GM12875 (cell line): ENCODE results near the gene COA8.

Source experiments
- H3K4me3 ChIP-seq: one replicate; pipeline ENCODE4 v1.5.1; 2011; ENCODE audit warnings: low read depth, low read length, control low read depth
- CTCF ChIP-seq: IDR thresholded peaks from 2 replicates; pipeline ENCODE4 v1.5.1; 2011; ENCODE audit warnings: low read depth, mild to moderate bottlenecking, control low read depth, inconsistent platforms, low read length, moderate library complexity, borderline replicate concordance; ENCODE audit not compliant: insufficient read depth

COA8 gene

DNA sequence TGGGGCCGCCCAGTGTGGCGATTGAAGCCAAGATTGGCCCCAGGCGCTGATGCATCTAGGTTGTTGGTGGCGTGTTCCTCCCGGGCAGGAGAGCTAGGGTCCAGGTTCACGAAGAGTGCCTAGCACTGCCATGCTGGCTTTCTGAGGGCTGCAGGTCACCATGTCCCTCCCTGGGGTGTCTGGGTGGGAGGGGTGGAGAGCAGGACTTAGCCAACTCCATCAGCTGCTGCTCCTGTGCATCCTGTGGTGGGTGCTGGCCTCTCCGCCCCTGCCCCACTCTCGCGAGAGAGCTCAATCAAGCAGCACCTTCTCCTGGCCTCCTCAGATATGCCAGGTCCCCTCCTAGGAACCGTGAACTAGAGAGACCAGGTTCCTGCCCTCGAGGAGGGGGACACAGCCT, 31.9 kb upstream of the COA8 start:
- no peak overlapping the region for H3K4me3 ChIP-seq
- no peak for TF ChIP-seq CTCF

GRCh38 chr14:103531421-103532215, 31.1 kb upstream of the COA8 start:
- H3K4me3 ChIP-seq, result no peak overlapping the region
- TF ChIP-seq CTCF, result no peak

DNA sequence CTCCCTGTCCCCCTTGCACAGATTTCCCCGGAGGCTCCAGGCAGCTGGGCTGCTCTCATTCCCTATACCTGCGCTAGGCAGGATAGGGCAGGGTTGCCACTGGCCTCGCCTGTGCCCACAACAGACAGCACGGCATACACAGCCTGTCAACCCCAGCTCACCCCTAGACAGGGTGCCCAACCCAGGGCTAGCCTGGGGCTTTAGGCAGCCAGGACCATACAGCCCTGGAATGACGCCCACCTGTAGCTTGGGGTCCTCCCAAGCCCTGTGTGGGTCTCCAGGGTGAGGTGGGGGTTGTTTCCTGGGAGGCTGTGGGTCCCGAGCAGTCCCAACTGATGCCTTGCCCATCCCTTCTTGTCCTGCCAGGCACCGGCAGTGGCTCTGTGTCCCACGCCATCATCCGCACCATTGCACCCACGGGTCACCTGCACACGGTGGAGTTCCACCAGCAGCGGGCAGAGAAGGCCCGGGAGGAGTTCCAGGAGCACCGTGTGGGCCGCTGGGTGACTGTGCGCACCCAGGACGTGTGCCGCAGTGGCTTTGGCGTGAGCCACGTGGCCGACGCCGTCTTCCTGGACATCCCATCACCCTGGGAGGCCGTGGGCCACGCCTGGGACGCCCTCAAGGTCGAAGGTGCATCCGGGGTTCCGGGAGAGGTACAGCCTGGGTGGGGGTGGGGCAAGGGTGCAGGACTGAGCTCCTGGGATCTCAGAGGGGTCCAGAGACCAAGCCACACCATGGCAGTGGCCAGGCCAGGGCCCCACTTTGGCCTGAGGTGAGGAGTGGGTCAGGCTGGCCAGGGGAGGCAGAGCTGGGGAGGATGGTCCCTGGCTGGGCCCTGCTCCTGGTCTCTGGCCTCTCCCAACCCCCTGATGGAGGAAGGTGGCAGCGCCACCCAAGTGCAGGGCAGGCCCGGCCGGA, 30.3 kb upstream of the COA8 start:
- no peak for TF ChIP-seq CTCF
- no peak overlapping the region for H3K4me3 ChIP-seq

DNA sequence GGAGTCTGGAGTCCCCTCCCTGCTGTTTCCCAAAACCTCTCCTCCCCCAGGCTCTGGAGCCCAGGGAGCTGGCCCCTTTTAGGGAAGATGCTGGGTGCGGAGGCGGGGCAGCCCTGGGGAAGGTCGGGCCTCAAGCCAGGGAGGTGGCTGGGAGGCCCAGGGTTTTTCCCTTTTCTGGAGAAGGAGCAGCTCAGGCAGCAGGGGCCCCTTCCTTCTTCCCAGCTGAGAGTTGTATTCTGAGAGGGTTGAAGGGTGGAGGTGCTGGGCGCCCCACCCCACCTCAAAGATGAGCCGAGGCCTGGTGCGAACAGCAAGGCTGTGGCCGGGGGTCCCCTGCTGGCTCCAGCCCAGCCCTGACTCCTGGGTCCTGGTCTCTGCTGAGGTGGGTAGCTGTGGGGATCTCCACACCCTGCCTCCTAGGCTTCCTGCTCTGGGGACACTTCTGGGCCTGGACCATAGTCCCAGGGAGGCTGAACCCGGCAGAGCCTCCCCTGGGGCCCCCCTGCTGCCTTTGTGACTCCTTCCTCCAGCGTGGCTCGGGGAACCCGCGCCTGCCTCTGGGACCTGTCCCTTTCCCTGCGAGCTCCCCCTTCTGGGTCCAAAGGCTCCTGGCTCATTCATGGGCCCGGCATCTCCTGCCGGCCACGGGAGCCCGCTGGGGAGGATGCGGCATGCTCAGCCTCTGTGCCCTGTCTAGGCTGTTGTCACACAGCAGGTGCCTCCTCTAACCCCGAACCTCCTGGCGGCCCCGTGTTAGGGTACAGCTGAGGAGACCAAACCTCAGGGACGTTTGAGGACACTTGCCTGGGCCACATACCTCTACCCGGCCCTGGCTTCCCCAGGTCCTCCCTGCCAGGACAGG, 29.4 kb upstream of the COA8 start:
- no peak overlapping the region for H3K4me3 ChIP-seq
- TF ChIP-seq CTCF, result no peak

GRCh38 chr14:103533999-103534575, 28.7 kb upstream of the COA8 start:
- H3K4me3 ChIP-seq, result no peak overlapping the region
- no peak for TF ChIP-seq CTCF

DNA sequence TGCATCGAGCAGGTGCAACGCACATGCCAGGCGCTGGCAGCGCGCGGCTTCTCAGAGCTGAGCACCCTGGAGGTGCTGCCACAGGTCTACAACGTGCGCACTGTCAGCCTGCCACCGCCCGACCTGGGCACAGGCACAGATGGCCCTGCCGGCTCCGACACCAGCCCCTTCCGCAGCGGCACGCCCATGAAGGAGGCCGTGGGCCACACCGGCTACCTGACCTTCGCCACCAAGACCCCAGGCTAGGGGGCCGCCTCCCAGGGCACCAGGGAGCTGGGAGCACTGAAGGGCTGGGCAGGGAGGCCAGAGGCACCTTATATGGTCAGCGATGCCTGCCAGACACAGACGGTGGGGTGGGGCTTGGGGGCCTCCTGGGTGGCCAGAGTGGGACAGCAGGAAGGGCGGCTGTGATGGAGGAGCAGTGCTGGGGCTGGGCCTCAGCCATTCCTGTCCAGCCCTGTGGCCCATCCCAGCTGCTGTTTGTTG, 28.1 kb upstream of the COA8 start:
- TF ChIP-seq CTCF, result no peak

More for the DNA sequence above, 28.1 kb upstream of the COA8 start:
- H3K4me3 ChIP-seq, result no peak overlapping the region
